ENCODE measurements around the gene AATK.
"Not testable (repeated sequence)": the region's sequence is repeated elsewhere in the genome, so short reads cannot be mapped to it uniquely, and the experiment has no call there.

The AATK gene

GRCh38 chr17:81147701-81148100 is 18.3 kb downstream of the AATK start:
- no peak overlapping the region for H3K27ac ChIP-seq (replicated peaks)
- no peak overlapping the region for H3K4me3 ChIP-seq (replicated peaks; ENCODE audit: insufficient read depth, low read length)
- no peak for DNase-seq (ENCODE audit: low read depth in 1 of 2, low spot score in 1 of 2)
- no peaks in the 10 kb centered on the region for H3K27me3 ChIP-seq (ENCODE audit: insufficient read depth, poor library complexity, severe bottlenecking)
- TF ChIP-seq, protein P1, sequence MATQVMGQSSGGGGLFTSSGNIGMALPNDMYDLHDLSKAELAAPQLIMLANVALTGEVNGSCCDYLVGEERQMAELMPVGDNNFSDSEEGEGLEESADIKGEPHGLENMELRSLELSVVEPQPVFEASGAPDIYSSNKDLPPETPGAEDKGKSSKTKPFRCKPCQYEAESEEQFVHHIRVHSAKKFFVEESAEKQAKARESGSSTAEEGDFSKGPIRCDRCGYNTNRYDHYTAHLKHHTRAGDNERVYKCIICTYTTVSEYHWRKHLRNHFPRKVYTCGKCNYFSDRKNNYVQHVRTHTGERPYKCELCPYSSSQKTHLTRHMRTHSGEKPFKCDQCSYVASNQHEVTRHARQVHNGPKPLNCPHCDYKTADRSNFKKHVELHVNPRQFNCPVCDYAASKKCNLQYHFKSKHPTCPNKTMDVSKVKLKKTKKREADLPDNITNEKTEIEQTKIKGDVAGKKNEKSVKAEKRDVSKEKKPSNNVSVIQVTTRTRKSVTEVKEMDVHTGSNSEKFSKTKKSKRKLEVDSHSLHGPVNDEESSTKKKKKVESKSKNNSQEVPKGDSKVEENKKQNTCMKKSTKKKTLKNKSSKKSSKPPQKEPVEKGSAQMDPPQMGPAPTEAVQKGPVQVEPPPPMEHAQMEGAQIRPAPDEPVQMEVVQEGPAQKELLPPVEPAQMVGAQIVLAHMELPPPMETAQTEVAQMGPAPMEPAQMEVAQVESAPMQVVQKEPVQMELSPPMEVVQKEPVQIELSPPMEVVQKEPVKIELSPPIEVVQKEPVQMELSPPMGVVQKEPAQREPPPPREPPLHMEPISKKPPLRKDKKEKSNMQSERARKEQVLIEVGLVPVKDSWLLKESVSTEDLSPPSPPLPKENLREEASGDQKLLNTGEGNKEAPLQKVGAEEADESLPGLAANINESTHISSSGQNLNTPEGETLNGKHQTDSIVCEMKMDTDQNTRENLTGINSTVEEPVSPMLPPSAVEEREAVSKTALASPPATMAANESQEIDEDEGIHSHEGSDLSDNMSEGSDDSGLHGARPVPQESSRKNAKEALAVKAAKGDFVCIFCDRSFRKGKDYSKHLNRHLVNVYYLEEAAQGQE (IDR thresholded peaks at IDR 0.05; ENCODE audit: insufficient replicate concordance, low read depth), result no peak
- TF ChIP-seq SPI1 (IDR thresholded peaks at IDR 0.05; ENCODE audit: borderline replicate concordance, low read depth) (no peak), POLR2AphosphoS5 (IDR thresholded peaks at IDR 0.05; ENCODE audit: low read depth) (no peak)

DNA sequence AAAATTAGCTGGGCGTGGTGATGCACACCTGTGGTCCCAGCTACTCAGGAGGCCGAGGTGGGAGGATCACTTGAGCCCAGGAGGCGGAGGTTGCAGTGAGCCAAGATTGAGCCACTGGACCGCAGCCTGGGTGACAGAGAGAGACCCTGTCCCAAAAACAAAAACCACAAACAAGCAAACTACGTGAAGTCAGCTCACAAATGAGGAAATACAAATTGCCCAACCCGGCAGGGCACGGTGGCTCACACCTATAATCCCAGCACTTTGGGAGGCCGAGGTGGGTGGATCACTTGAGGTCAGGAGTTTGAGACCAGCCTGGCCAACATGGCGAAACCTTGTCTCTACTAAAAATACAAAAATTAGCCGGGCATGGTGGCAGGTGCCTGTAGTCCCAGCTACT is 19.8 kb downstream of the AATK start:
- H3K27me3 ChIP-seq (ENCODE audit: insufficient read depth, poor library complexity, severe bottlenecking), result not testable (repeated sequence)

GRCh38 chr17:81144423-81144781 is 21.6 kb downstream of the AATK start:
- Histone ChIP-seq H3K4me3 (replicated peaks; ENCODE audit: insufficient read depth, low read length) (no peak overlapping the region), H3K27ac (replicated peaks) (no peak overlapping the region), H3K27me3 (ENCODE audit: insufficient read depth, poor library complexity, severe bottlenecking) (no peaks in the 10 kb centered on the region)
- DNase-seq (ENCODE audit: low read depth in 1 of 2, low spot score in 1 of 2), result no peak
- TF ChIP-seq, protein P1 (IDR thresholded peaks at IDR 0.05; ENCODE audit: insufficient replicate concordance, low read depth), result no peak
- TF ChIP-seq, protein P2, sequence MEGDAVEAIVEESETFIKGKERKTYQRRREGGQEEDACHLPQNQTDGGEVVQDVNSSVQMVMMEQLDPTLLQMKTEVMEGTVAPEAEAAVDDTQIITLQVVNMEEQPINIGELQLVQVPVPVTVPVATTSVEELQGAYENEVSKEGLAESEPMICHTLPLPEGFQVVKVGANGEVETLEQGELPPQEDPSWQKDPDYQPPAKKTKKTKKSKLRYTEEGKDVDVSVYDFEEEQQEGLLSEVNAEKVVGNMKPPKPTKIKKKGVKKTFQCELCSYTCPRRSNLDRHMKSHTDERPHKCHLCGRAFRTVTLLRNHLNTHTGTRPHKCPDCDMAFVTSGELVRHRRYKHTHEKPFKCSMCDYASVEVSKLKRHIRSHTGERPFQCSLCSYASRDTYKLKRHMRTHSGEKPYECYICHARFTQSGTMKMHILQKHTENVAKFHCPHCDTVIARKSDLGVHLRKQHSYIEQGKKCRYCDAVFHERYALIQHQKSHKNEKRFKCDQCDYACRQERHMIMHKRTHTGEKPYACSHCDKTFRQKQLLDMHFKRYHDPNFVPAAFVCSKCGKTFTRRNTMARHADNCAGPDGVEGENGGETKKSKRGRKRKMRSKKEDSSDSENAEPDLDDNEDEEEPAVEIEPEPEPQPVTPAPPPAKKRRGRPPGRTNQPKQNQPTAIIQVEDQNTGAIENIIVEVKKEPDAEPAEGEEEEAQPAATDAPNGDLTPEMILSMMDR (IDR thresholded peaks at IDR 0.05; ENCODE audit: insufficient read depth, low read length), result no peak

More for the DNA sequence above, 19.8 kb downstream of the AATK start:
- not testable (repeated sequence) for H3K4me3 ChIP-seq (replicated peaks; ENCODE audit: insufficient read depth, low read length); H3K27ac ChIP-seq (replicated peaks)
- peak in 1 of 2 experiments; percentile 53 for DNase-seq (ENCODE audit: low read depth in 1 of 2, low spot score in 1 of 2)

GRCh38 chr17:81143717-81144422 is 22.2 kb downstream of the AATK start:
- DNase-seq (ENCODE audit: low read depth in 1 of 2, low spot score in 1 of 2), result no peak
- no peak for TF ChIP-seq SPI1 (IDR thresholded peaks at IDR 0.05; ENCODE audit: borderline replicate concordance, low read depth)
- TF ChIP-seq POLR2AphosphoS5 (IDR thresholded peaks at IDR 0.05; ENCODE audit: low read depth), result no peak
- TF ChIP-seq, protein P1 (IDR thresholded peaks at IDR 0.05; ENCODE audit: insufficient replicate concordance, low read depth), result no peak
- TF ChIP-seq, protein P2 (IDR thresholded peaks at IDR 0.05; ENCODE audit: insufficient read depth, low read length), result no peak
- TF ChIP-seq GABPA (IDR thresholded peaks at IDR 0.05; ENCODE audit: low read depth), result no peak
- Histone ChIP-seq H3K4me3 (replicated peaks; ENCODE audit: insufficient read depth, low read length) (no peak overlapping the region), H3K27ac (replicated peaks) (no peak overlapping the region), H3K27me3 (ENCODE audit: insufficient read depth, poor library complexity, severe bottlenecking) (no peaks in the 10 kb centered on the region)
